ENCODE measurements around the gene ATP6V0B. TPM values are rescaled to one million over a fixed set of nuclear protein-coding genes. Genes with fewer than 3 reads are reported as not detected.
A peak's percentile ranks its signal among the peaks of the same experiment; 100 is the strongest.

The ATP6V0B gene
- total and polyA plus RNA-seq, 2 of the 13 experiments (the other 11 are each of a cell fraction or from before 2014, with no cell fraction given): 157 to 161 TPM

- TF ChIP-seq PRDM15 (CRISPR knock-in tag; IDR thresholded peaks at IDR 0.05): no peak
- TF ChIP-seq RXRA (CRISPR knock-in tag; IDR thresholded peaks at IDR 0.05): peak; percentile 82
- peak; percentile 83; the same call in 1 of the 2 replicates for TF ChIP-seq MTERF4 (CRISPR knock-in tag; IDR thresholded peaks at IDR 0.05)
- TF ChIP-seq SAP130 (CRISPR knock-in tag; IDR thresholded peaks at IDR 0.05; ENCODE audit: low read depth): peak; percentile 96
- TF ChIP-seq ZNF747 (CRISPR knock-in tag; IDR thresholded peaks at IDR 0.05; ENCODE audit: borderline replicate concordance): peak; percentile 89
- peak; percentile 87 for TF ChIP-seq ZC3H13 (CRISPR knock-in tag; IDR thresholded peaks at IDR 0.05)
- TF ChIP-seq ZBTB1 (CRISPR knock-in tag; IDR thresholded peaks at IDR 0.05; ENCODE audit: borderline replicate concordance): no peak
- TF ChIP-seq ZBTB10 (CRISPR knock-in tag; IDR thresholded peaks at IDR 0.05; ENCODE audit: borderline replicate concordance): no peak
- TF ChIP-seq HOXA3 (CRISPR knock-in tag; IDR thresholded peaks at IDR 0.05): peak; percentile 87
- no peak for TF ChIP-seq NR2F1 (CRISPR knock-in tag; IDR thresholded peaks at IDR 0.05)
- TF ChIP-seq PTBP1 (IDR thresholded peaks at IDR 0.05; ENCODE audit: low read depth, low read length, poor library complexity, severe bottlenecking): no peak
- peak; percentile 96 for TF ChIP-seq SALL2 (CRISPR knock-in tag; IDR thresholded peaks at IDR 0.05)
- TF ChIP-seq THAP9 (CRISPR knock-in tag; IDR thresholded peaks at IDR 0.05; ENCODE audit: borderline replicate concordance): peak; percentile 90; the same call in 1 of the 2 replicates
- peak; percentile 89 for TF ChIP-seq PHF21A (CRISPR knock-in tag; IDR thresholded peaks at IDR 0.05)
- TF ChIP-seq ZKSCAN8 (CRISPR knock-in tag; IDR thresholded peaks at IDR 0.05; ENCODE audit: borderline replicate concordance): no peak; the same call in 1 of the 2 replicates
Observed at GRCh38 chr1:43946236-43947060, 28.3 kb upstream of the ATP6V0B start, which contains the start of gene IPO13 (continued).

All from HepG2 (cell line).